HG03565 (cell line): Measurements from ENCODE around the gene AHNAK2.
"Not testable (repeated sequence)": the region's sequence is repeated elsewhere in the genome, so short reads cannot be mapped to it uniquely, and the experiment has no call there.

Experiments used
- ATAC-seq: cut with Tn5 transposase; IDR thresholded peaks from one replicate; pipeline ENCODE4 v1.9.1; 2021; ENCODE audit warnings: mild to moderate bottlenecking, moderate library complexity; ENCODE audit not compliant: unreplicated experiment

Gene AHNAK2

DNA sequence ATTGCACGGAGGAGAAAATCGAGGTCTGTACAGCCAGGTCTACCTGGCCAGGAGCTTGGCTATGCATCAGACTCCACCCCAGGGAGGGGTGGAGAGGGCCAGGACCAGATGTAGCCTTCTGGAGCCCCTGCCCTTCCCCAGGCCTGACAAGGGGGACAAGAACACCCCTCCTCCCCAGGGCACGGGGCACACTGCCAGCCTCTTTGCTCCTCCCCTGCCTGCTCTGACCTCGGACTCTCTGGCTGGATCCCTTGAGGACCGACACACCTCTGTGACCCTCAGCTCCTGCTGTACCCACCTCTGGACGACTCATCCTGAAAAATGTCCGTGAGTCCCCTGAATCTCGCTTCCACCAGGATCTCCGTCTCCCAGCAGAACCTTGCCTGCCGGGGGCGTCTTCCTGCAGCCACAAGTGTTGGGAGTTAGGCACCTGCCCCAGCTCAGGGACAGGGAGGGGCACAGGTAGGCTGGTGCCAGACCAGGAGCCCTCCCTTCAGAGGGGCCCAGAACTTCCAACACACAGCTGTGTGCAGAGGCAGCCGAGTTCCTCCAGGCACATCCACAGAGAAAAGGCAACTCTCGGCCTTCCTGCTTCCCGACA lies 21.8 kb downstream of the AHNAK2 start:
- ATAC-seq, result no peak

- no peak for ATAC-seq
Measured at GRCh38 chr14:104955396-104955770, 22.8 kb downstream of the AHNAK2 start.

DNA sequence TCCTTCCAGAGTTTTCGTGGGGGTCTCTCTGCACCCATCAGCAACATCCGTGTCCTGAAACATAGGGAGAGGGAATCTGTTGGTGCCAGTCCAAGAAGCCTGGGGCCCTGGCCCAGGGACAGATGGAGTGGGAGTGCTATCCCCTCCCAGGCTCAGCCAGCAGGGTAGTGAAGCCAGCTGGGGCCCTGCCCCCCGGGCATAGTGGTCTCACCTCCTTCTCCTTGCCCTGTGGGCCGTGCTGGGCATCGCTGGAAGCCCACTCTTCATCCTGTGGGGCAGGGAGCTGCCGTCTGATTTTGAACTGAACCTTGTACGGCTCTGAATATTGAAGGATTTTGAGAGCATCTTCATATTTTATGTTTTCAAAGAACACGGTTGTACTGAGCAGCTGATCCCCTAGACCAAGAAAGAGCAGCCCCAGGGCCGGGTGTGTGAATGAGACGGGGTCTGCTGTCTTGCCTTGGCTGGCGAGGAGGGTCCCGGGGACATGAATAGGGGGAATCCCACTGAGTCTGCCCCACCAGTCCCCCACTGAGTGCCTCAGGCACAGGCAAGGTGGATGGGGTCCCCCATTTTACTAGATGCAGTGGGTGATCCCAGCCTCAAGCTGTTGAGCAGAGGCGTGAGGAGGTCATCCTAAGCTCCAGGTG lies 23.3 kb downstream of the AHNAK2 start:
- ATAC-seq, result no peak

DNA sequence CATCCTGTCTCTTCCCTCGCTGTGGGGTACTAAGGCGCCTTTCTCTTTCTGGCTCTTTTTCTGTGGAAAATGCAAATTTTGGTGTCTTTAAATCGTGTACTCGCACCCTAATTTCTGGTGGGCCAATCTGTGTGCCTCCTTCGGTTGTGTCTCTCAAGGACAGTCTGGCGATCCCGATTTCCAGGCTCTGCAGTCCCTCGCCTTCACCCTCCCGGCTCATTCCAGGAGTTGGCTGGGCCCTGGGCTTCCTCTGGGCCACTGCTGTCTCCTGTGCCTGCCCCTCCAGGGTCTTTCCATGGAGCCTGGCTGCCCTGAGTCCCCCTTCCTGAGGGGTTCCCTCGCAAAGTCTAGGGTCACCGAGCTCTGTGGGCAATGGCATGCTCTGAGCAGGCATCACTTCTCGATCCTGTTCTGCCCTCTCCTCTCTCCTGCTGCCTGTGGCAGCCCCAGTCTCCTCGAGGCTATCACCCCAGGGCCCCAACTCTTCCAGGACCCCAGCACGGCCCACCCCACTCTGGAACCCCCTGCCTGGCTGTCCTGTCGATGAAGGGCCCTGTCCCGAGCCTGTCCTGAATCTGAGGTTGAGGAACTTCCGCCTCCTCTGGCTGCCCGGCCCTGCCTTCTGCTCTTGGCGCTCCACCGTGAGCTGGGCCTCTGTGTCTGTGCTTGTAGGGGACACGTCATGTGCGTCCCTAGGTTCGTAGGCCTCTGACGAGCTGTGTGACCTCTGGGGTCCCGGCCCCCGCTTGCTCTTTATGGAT lies 24.1 kb downstream of the AHNAK2 start:
- ATAC-seq, result no peak

GRCh38 chr14:104953097-104953496 lies 25.1 kb downstream of the AHNAK2 start:
- no peak for ATAC-seq

GRCh38 chr14:104951863-104952657 lies 26.1 kb downstream of the AHNAK2 start:
- not testable (repeated sequence) for ATAC-seq

- not testable (repeated sequence) for ATAC-seq
Measured at GRCh38 chr14:104950701-104951100, 27.5 kb downstream of the AHNAK2 start.

GRCh38 chr14:104950021-104950420 lies 28.2 kb downstream of the AHNAK2 start:
- ATAC-seq, result no peak

- ATAC-seq, result not testable (repeated sequence)
Measured at GRCh38 chr14:104949406-104949955, 28.7 kb downstream of the AHNAK2 start.

GRCh38 chr14:104948736-104949031 lies 29.5 kb downstream of the AHNAK2 start:
- no peak for ATAC-seq

- not testable (repeated sequence) for ATAC-seq
Measured at GRCh38 chr14:104947881-104948735, 30.1 kb downstream of the AHNAK2 start.

DNA sequence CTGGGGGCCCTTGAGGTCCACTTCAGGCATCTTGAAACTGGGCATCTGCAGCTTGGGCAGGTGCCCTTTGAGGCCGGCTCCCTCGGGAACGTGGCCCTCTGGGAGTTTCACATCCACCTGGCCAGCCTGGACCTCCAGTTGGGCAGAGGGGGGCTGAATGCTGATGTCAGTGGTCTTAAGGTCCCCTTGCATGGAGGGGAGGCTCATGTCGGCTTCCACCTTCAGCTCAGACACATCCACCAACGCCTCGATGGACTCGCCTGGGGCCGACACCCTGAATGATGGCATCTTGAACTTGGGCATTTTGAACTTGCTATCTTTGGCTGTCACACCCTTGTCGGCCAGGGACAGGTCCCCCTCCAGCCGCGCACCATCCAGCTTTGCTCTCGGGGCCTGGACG lies 31.0 kb downstream of the AHNAK2 start:
- ATAC-seq, result not testable (repeated sequence)

DNA sequence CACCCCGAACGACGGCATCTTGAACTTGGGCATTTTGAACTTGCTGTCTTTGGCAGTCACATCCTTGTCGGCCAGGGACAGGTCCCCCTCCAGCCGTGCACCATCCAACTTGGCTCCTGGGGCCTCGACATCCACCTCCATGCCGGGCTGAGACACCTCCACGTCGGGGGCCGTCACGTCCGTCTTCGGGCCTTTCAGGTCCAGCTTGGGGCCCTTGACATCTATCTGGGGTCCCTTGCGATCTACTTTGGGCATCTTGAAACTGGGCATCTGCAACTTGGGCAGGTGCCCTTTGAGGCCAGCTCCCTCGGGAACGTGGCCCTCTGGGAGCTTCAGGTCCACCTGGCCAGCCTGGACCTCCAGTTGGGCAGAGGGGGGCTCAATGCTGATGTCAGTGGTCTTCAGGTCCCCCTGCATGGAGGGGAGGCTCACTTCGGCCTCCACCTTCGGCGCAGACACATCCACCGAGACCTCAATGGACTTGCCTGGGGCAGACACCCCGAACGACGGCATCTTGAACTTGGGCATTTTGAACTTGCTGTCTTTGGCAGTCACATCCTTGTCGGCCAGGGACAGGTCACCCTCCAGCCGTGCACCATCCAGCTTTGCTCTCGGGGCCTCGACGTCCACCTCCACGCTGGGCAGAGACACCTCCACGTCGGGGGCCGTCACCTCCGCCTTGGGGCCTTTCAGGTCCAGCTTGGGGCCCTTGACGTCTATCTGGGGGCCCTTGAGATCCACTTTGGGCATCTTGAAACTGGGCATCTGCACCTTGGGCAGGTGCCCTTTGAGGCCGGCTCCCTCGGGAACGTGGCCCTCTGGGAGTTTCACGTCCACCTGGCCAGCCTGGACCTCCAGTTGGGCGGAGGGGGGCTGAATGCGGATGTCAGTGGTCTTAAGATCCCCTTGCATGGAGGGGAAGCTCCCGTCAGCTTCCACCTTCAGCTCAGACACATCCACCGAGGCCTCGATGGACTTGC lies 31.9 kb downstream of the AHNAK2 start:
- not testable (repeated sequence) for ATAC-seq

DNA sequence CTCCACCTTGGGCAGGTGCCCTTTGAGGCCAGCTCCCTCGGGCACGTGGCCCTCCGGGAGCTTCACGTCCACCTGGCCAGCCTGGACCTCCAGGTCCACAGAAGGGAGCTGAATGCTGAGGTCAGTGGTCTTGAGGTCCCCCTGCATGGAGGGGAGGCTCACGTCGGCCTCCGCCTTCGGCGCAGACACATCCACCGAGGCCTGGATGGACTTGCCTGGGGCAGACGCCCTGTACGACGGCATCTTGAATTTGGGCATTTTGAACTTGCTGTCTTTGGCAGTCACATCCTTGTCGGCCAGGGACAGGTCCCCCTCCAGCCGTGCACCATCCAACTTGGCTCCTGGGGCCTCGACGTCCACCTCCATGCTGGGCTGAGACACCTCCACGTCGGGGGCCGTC lies 32.9 kb downstream of the AHNAK2 start:
- ATAC-seq, result not testable (repeated sequence)

GRCh38 chr14:104944436-104945205 lies 33.6 kb downstream of the AHNAK2 start:
- ATAC-seq, result not testable (repeated sequence)

DNA sequence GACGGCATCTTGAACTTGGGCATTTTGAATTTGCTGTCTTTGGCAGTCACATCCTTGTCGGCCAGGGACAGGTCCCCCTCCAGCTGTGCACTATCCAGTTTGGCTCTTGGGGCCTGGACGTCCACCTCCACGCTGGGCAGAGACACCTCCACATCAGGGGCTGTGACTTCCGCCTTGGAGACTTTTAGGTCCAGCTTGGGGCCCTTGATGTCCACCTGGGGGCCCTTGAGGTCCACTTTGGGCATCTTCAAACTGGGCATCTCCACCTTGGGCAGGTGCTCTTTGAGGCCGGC lies 34.2 kb downstream of the AHNAK2 start:
- not testable (repeated sequence) for ATAC-seq

DNA sequence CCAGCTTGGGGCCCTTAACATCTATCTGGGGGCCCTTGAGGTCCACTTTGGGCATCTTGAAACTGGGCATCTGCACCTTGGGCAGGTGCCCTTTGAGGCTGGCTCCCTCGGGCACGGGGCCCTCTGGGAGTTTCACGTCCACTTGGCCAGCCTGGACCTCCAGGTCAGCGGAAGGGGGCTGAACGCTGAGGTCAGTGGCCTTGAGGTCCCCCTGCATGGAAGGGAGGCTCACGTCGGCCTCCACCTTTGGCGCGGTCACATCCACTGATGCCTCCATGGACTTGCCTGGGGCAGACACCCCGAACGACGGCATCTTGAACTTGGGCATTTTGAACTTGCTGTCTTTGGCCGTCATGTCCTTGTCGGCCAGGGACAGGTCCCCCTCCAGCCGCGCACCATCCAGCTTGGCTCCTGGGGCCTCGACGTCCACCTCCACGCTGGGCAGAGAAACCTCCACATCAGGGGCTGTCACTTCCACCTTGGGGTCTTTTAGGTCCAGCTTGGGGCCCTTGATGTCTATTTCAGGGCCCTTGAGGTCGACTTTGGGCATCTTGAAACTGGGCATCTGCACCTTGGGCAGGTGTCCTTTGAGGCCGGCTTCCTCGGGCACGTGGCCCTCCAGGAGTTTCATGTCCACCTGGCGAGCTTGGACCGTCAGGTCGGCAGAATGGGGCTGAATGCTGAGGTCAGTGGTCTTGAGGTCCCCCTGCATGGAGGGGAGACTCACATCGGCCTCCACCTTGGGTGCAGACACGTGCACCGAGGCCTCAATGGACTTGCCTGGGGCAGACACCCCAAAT lies 34.8 kb downstream of the AHNAK2 start:
- ATAC-seq, result not testable (repeated sequence)

DNA sequence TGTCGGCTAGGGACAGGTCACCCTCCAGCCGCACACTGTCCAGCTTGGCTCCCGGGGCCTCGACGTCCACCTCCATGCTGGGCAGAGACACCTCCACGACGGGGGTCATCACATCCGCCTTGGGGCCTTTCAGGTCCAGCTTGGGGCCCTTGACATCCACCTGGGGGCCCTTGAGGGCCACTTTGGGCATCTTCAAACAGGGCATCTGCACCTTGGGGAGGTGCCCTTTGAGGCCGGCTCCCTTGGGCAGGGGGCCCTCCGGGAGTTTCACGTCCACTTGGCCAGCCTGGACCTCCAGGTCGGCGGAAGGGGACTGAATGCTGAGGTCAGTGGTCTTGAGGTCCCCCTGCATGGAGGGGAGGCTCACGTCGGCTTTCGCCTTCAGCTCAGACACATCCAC lies 35.6 kb downstream of the AHNAK2 start:
- ATAC-seq, result no peak
